HG02884 (cell line): Measurements from ENCODE around the gene ATG7.
"Not testable (repeated sequence)": the region's sequence is repeated elsewhere in the genome, so short reads cannot be mapped to it uniquely, and the experiment has no call there.

Experiments used
- ATAC-seq: cut with Tn5 transposase; IDR thresholded peaks from one replicate; pipeline ENCODE4 v1.9.1; 2021; ENCODE audit warnings: mild to moderate bottlenecking, moderate library complexity; ENCODE audit not compliant: unreplicated experiment

Gene ATG7

DNA sequence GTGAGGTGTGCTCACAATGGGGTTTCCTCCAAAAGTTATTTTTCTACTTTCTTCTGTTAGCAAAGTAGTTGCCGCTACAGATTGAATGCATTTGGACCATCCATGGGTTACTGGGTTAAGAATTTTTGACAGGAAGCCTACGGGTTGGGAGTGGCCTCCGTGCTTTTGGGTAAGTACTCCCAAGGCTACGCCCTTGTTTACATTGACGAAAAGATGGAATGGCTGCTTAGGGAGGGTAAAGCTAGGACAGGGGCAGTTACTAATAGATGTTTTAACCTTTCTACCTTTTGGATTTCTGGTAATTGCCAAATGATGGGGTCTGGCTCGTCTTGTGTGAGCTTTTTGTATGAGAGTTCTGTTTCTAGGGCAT is 20.4 kb upstream of the ATG7 start:
- ATAC-seq, result no peak

- ATAC-seq, result no peak
These were observed 17.3 kb upstream of the ATG7 start for GRCh38 chr3:11254876-11255275.

DNA sequence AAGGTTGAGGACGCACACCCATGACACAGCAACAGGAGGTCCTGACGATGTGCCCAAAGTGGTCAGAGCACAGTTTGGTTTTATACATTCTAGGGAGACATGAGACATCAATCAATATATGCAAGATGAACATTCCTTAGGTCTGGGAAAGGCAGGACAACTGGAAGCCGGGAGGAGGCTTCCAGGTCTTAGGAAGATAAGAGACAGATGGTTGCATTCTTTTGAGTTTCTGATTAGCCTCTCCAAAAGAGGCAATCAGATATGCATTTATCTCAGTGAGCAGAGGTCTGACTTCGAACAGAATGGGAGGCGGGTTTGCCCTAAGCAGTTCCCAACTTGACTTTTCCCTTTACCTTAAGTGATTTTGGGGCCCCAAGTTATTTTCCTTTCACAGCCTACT is 16.7 kb upstream of the ATG7 start:
- not testable (repeated sequence) for ATAC-seq

DNA sequence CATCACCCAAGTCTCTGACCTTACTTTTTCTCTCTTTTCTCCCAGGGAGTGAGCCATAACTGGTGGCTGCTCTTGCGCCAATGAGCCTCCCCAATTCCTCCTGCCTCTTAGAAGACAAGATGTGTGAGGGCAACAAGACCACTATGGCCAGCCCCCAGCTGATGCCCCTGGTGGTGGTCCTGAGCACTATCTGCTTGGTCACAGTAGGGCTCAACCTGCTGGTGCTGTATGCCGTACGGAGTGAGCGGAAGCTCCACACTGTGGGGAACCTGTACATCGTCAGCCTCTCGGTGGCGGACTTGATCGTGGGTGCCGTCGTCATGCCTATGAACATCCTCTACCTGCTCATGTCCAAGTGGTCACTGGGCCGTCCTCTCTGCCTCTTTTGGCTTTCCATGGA is 13.2 kb upstream of the ATG7 start:
- no peak for ATAC-seq

DNA sequence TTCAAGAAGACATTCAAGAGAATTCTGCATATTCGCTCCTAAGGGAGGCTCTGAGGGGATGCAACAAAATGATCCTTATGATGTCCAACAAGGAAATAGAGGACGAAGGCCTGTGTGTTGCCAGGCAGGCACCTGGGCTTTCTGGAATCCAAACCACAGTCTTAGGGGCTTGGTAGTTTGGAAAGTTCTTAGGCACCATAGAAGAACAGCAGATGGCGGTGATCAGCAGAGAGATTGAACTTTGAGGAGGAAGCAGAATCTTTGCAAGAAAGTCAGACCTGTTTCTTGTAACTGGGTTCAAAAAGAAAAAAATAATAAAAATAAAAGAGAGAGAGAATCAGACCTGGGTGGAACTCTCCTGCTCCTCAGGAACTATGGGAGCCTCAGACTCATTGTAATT is 11.7 kb upstream of the ATG7 start:
- ATAC-seq, result no peak

GRCh38 chr3:11269007-11269406 is 3.2 kb upstream of the ATG7 start:
- no peak for ATAC-seq

GRCh38 chr3:11272906-11273574 is 843 bp downstream of the ATG7 start:
- no peak for ATAC-seq

DNA sequence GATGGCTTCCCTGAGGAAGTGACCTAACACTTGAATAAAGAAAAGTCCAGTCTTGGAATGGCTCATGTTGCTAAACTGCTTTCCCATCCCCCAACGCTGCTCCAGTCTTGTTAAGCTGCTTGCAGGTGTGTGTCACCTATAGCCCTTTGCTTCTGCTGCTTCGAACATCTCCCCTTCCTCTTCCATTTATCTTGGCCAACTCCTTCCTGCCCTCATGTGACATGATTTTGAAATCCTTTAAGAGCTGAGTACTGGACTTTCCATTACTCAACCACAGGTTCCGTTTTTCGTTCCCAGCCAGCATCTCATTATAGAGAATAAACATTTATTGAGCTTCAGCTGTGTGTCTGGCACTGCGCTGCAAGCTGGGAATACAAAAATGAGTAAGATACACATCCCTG is 1.7 kb downstream of the ATG7 start:
- ATAC-seq, result no peak

GRCh38 chr3:11274566-11275142 is 2.5 kb downstream of the ATG7 start:
- ATAC-seq, result no peak

- no peak for ATAC-seq
These were observed 3.7 kb downstream of the ATG7 start for GRCh38 chr3:11275926-11276325.

DNA sequence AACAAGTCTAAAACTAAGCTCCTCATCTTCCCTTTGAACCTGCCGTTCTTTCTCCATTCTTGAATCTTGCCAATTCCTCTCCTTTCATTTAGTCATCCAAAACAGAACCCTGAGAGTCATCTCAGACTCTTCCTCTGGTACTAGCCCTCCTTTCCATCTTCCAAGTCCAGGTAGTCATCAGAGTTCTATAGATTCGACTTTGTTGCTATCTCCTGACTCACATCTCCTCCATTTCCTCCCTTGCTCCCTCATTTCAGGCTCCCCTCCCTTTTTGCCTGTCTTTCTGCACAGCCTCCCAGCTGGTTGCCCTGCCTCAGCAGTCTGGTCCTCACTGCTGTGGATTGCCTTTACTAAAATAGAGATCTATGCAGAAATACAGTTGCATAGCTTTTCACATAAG is 4.7 kb downstream of the ATG7 start:
- no peak for ATAC-seq

DNA sequence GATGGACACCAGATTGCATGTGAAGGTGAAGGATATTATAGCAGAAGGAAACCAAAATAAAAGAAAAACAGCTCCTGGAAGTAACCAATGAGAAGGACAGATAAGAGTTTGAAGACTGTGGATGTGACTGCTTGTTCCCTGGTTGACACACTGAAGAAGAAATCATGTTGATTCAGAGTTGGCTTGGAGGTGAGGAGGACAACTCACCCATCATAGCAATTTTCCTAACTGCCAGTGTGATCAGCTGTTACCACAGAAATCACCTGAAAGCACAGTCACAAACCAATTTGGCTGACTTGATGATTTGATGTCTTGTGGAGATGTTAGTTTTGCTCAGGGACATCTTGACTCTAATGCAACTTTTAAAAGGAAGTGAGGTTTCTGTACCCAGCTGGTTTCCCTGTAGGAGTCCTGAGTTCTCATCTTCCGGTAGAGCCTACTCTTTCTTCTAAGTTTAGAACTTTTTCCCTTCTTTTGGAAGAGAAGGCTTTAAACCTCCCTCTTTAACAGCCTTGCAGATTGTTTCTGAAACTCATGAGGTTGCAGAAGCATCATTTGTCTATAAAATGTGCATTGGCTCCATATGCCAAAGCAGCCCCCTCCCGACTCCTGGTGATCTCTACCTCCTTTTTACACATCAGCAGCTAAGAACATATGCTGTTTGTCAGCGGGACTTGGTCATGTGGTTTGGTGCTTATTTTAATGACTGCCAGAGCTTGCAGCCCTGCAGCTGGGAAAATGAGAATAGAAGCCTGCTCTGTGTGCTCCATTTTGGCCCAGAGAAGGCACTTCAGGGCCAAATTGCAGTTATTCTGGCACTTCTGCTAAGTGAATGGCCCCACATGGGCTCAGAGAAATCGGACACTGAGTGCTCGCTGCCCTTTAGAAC is 10.3 kb downstream of the ATG7 start:
- no peak for ATAC-seq

- no peak for ATAC-seq
These were observed 10.9 kb downstream of the ATG7 start for GRCh38 chr3:11283139-11283475.

- ATAC-seq, result no peak
These were observed 11.8 kb downstream of the ATG7 start for GRCh38 chr3:11284011-11284410.

DNA sequence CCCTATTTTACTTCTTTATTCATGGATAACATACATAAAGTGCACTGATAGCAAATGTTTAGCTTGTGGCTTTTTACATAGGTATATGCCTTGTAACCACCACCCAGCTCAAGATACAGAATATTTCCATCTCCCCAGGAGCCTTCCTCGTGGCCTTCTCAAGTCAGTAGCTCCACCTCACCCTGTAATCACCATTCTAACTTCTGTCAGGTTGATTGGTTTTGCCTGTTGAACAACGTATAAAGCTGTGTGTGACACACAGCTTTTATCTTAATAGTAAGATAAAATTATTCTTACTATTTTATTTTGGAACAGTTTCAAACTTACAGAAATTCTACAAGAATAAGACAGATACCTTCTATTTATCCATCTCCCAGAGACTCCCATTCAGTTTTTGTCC is 13.3 kb downstream of the ATG7 start:
- no peak for ATAC-seq

- ATAC-seq, result no peak
These were observed 15.2 kb downstream of the ATG7 start for GRCh38 chr3:11287404-11287803.

DNA sequence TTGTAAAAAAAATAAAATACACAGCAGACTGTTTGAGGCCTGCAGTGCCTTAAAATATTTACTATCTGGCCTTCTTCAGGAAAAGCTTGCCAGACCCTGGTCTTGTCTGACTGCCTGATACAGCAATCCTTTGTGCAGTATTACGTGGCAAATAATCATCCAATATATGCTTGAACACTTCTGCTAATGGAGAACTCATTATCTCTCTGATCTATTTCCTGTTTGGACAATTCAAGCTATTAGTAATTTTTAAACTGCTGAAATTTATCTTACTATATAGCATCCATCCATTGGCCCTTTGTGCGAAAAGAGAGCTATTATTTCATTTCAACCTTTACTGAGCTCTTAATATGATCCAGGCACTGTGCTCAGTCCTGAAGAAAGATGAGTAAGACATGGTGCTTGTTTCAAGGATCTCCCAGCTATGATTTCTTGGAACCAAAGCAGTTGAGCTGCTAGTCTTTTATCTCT is 15.9 kb downstream of the ATG7 start:
- no peak for ATAC-seq

DNA sequence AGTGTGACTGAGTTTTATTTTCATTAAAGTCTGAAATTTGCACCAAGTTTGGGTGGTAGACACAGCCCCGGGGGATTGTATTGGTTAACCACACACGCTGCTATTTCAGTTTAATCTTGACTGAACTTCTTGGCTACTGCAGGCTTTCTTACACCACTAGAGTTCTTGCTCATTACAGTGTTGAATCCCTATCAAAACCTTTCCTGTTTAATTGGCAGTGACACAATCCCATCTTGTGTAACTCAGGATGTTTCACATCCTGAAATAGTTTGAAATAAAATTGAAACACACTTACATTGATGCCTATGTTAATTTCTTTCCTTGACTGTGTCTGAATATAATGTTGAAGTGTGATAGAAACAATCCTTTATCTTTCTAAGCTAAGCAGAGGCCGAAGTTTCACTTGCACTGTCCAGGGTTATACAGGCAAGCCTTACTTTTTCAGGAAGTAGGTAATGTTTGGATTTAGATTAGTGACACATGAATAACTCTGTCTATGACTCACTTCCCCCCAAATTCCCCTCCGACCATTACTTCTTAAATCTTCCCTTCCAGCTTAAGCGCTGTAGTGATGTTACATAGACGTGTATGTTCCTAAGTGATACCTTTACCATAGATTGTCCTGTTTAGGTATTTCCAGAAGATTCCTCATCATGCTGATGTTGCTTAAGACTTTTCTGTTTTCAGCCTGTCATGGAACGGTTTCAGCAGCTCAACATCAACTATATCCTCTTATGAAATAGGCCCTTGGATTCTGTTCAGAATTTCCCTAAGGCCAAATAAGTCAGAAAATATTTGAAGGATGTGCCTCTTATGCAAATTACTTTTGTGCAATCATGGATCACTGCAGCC is 16.8 kb downstream of the ATG7 start:
- ATAC-seq, result peak; percentile 77

GRCh38 chr3:11289864-11290263 is 17.7 kb downstream of the ATG7 start:
- ATAC-seq, result no peak

DNA sequence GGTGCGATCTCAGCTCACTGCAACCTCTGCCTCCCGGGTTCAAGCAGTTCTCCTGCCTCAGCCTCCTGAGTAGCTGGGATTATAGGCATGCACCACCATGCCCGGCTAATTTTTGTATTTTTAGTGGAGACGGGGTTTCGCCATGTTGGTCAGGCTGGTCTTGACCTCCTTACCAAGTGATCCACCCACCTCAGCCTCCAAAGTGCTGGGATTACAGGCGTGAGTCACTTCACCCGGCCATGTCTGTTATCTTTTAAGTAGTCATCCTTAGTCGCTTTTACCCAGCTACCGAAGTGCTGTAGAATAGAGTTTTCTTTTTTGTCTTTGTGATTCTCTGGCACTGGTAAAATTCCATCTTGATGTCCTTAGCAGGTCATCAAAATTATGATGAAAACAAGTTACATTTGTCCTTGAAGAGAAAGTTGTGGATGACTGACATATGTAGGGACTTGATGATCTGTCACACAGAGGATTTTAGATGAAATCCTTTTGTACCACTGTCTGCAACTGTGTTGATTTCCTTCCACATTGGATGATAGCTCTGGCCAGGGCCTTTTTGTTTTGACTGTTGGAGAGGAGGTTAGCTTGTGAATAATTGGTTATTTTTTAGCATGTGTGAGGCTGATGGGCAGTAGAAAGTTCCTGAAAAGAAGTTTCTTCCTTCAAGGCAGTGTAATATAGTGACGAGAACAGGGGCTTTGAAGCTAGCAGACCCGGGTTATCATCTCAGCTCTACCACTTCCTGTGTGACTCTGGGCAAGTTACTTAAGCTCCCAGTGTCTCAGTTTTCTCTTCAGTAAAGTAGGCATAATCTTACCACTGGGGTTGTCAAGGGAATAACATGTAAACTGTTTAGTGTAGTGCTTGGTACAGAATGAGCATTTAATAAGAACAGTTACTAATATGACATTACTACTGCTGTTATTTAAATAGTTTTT is 18.8 kb downstream of the ATG7 start:
- no peak for ATAC-seq
